WI38 (cell line): ENCODE results near the gene AGBL3.
"Not testable (repeated sequence)": the region's sequence is repeated elsewhere in the genome, so short reads cannot be mapped to it uniquely, and the experiment has no call there.

Experiments used
- H3K4me3 ChIP-seq: 2 replicates; pipeline ENCODE4 v1.5.1; 2011; ENCODE audit warnings: low read depth, mild to moderate bottlenecking, control low read depth, low read length
- CTCF ChIP-seq: IDR thresholded peaks from 2 replicates; pipeline ENCODE4 v1.5.1; 2012; ENCODE audit warnings: low read depth, mild to moderate bottlenecking, control low read depth, low read length

Gene AGBL3

GRCh38 chr7:134963036-134963435 is 23.3 kb upstream of the AGBL3 start:
- H3K4me3 ChIP-seq: no peak overlapping the region
- no peak for TF ChIP-seq CTCF

- no peak for TF ChIP-seq CTCF
Measured at GRCh38 chr7:134966691-134967090, 19.6 kb upstream of the AGBL3 start.

GRCh38 chr7:134968110-134968509 is 18.2 kb upstream of the AGBL3 start:
- no peak for TF ChIP-seq CTCF
- H3K4me3 ChIP-seq: no peak overlapping the region

More at GRCh38 chr7:134966691-134967090, 19.6 kb upstream of the AGBL3 start:
- no peak overlapping the region for H3K4me3 ChIP-seq

- not testable (repeated sequence) for H3K4me3 ChIP-seq
Measured at GRCh38 chr7:134981645-134982044, 4.7 kb upstream of the AGBL3 start.

DNA sequence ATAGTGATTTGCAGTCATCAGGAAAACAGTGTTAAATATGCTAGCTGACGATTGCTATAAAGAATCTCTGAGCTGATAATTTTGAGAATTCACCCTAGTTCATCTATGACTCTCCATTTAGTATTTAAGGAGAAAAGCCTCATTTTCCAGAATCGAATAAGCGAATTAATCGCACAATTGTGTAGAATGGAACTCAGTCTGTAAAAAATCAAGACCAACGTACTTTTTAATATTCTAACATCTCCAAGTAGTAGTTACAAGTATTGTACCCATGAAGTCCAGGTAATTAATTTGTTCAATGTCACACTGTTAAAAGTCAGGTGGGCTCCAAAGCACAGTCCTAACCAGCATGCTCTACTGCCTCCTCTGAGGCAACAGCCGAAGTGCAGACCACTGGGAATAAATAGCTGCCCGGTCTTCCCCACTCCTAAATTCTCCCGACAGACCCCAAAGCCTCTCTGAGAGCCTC is 380 bp upstream of the AGBL3 start:
- TF ChIP-seq CTCF: 0 out of 2 replicates have a peak, but pooled peaks have one; percentile 4
- peak overlapping the region; percentile 75 for H3K4me3 ChIP-seq

GRCh38 chr7:134988161-134988560 is 1.9 kb downstream of the AGBL3 start:
- H3K4me3 ChIP-seq: no peak overlapping the region
- TF ChIP-seq CTCF: no peak

- TF ChIP-seq CTCF: no peak
- no peak overlapping the region for H3K4me3 ChIP-seq
Measured at GRCh38 chr7:134991469-134992339, 5.4 kb downstream of the AGBL3 start.
